GM12878 (cell line): ENCODE measurements around the gene PKD1L1. TPM values are rescaled to one million over a fixed set of nuclear protein-coding genes. Genes with fewer than 3 reads are reported as not detected.

ENCODE experiments used
- ATAC-seq: fragments of 200-7000 bp; cut with Tn5 transposase; 3 replicates; pipeline ENCODE4 v1.9.1; 2020; ENCODE audit warnings: mild to moderate bottlenecking, moderate library complexity
- BruUV-seq: library from RNA; stranded (reverse); fragments of 400-500 nt; replicated peaks from 2 replicates; lab custom pipeline; 2021; lab: Mats Ljungman, UMichigan
- CTCF ChIA-PET: fragments of 300-600 bp; sonication (Branson Sonifier 250); formaldehyde crosslinking; extraction: SDS; loops from one replicate; lab custom pipeline; 2021; ENCODE audit warnings: inconsistent platforms; lab: Yijun Ruan, JAX
- POLR2A ChIA-PET: fragments of 350-600 bp; formaldehyde crosslinking; extraction: SDS; loops from one replicate; lab custom pipeline; 2021; ENCODE audit warnings: inconsistent platforms; lab: Charles Lee
- RAD21 ChIA-PET: fragments of 300-600 bp; sonication (Branson Sonifier 250); formaldehyde crosslinking; loops from one replicate; lab custom pipeline; 2023; ENCODE audit warnings: antibody characterized with exemption; ENCODE audit not compliant: unreplicated experiment; lab: Charles Lee
- SMC1A ChIA-PET: fragments of 300-600 bp; sonication (Branson Sonifier 250); formaldehyde crosslinking; loops from one replicate; lab custom pipeline; 2023; ENCODE audit not compliant: unreplicated experiment, uncharacterized antibody; lab: Charles Lee
- DNase-seq: peaks from one replicate; pipeline ENCODE4 v3.0.0-alpha.2; 2011; ENCODE audit warnings: low read depth, low spot score
- FAIRE-seq: peaks from 3 replicates; lab custom pipeline; 2011; peaks lifted over from hg19 to GRCh38; lab: Jason Lieb, UNC
- H2AFZ ChIP-seq: 2 replicates; pipeline ENCODE4 v1.6.0; 2011; ENCODE audit warnings: low read depth, low read length, control low read depth; ENCODE audit not compliant: control insufficient read depth
- H3K27ac ChIP-seq: 2 replicates; pipeline ENCODE4 v1.5.1; 2011; ENCODE audit warnings: control low read depth; ENCODE audit not compliant: control insufficient read depth, insufficient read depth
- H3K27me3 ChIP-seq, 2 experiments: replicated peaks in 1 of 2; 2 replicates each; pipeline versions ENCODE4 v1.6.0 to v1.6.1; 2011; ENCODE audit warnings: low read length in 1 of 2; ENCODE audit not compliant: control insufficient read depth in 2 of 2, insufficient read depth in 2 of 2
- H3K36me3 ChIP-seq, 2 experiments: 2 replicates each; pipeline ENCODE4 v1.5.1; 2011; ENCODE audit warnings: low read length in 1 of 2; ENCODE audit not compliant: control insufficient read depth in 2 of 2, insufficient read depth in 2 of 2
- H3K4me1 ChIP-seq: 2 replicates; pipeline ENCODE4 v1.6.1; 2011; ENCODE audit warnings: mild to moderate bottlenecking, low read length, moderate library complexity, mixed read lengths; ENCODE audit not compliant: control insufficient read depth, insufficient read depth
- H3K4me2 ChIP-seq: 2 replicates; pipeline ENCODE4 v1.6.0; 2011; ENCODE audit warnings: control low read depth; ENCODE audit not compliant: control insufficient read depth, insufficient read depth
- H3K4me3 ChIP-seq: fragments of 200-600 bp; sonication (generic); 2 replicates; pipeline ENCODE4 v1.5.1; 2016
- H3K79me2 ChIP-seq: 2 replicates; pipeline ENCODE4 v1.6.0; 2011; ENCODE audit warnings: low read length; ENCODE audit not compliant: control insufficient read depth, insufficient read depth
- H3K9ac ChIP-seq: 2 replicates; pipeline ENCODE4 v1.8.0; 2011; ENCODE audit warnings: low read length, control low read depth, mixed read lengths; ENCODE audit not compliant: control insufficient read depth, insufficient read depth
- H3K9me3 ChIP-seq: replicated peaks from 3 replicates; pipeline ENCODE4 v1.5.1; 2011; ENCODE audit warnings: mild to moderate bottlenecking, low read length; ENCODE audit not compliant: control insufficient read depth, insufficient read depth
- H4K20me1 ChIP-seq: 2 replicates; pipeline ENCODE4 v1.6.0; 2011; ENCODE audit not compliant: control insufficient read depth, insufficient read depth
- KDM1A ChIP-seq: fragments of 200-600 bp; sonication (generic); IDR thresholded peaks from 2 replicates; pipeline ENCODE4 v1.6.1; 2016; ENCODE audit warnings: borderline replicate concordance
- MAX ChIP-seq: IDR thresholded peaks from 2 replicates; pipeline ENCODE4 v1.6.1; 2012; ENCODE audit warnings: low read depth, low read length, improper control_type of control experiment
- MLLT1 ChIP-seq: fragments of 450-650 bp; IDR thresholded peaks from 2 replicates; pipeline ENCODE4 v1.6.1; 2016; ENCODE audit warnings: mild to moderate bottlenecking
- PML ChIP-seq: IDR thresholded peaks from 2 replicates; pipeline ENCODE4 v1.6.1; 2012; ENCODE audit warnings: low read length, inconsistent platforms
- POLR2A ChIP-seq: IDR thresholded peaks from 2 replicates; pipeline ENCODE4 v1.6.1; 2011; ENCODE audit warnings: low read depth, mild to moderate bottlenecking, low read length
- RCOR1 ChIP-seq: conservative IDR thresholded peaks from 2 replicates; pipeline ENCODE4 v1.6.1; 2012; ENCODE audit warnings: low read depth, low read length, improper control_type of control experiment
- SIX5 ChIP-seq: IDR thresholded peaks from 2 replicates; pipeline ENCODE4 v1.6.1; 2011; ENCODE audit warnings: mild to moderate bottlenecking, low read depth, low read length, moderate library complexity; ENCODE audit not compliant: severe bottlenecking
- SREBF2 ChIP-seq: IDR thresholded peaks from 2 replicates; pipeline ENCODE4 v1.6.1; 2012; ENCODE audit warnings: mild to moderate bottlenecking, low read length
- ZNF207 ChIP-seq: fragments of 450-650 bp; IDR thresholded peaks from 2 replicates; pipeline ENCODE4 v1.6.1; 2014; ENCODE audit warnings: antibody characterized with exemption, mild to moderate bottlenecking, borderline replicate concordance
- WGBS: methylation state at CpG from one replicate; pipeline ENCODE4 v1.1.6; 2016; ENCODE audit warnings: low lambda C conversion rate; ENCODE audit not compliant: insufficient replicate concordance, insufficient coverage; ENCODE audit errors: missing lambda C conversion rate; 5-methylcytosine and 5-hydroxymethylcytosine counted together
- in situ Hi-C: fragments of 300-500 bp; cut with MboI; formaldehyde crosslinking; loops from 9 replicates; pipeline ENCODE4 v1.14.3; 2018; ENCODE audit warnings: mixed read lengths
- intact Hi-C: fragments of 100-400 bp; cut with micrococcal nuclease; formaldehyde crosslinking; loops from one replicate; pipeline ENCODE4 v1.14.2; 2022; ENCODE audit not compliant: unreplicated experiment
- polyA plus RNA-seq, 11 experiments: library from polyadenylated mRNA; depleted of rRNA in 4 of 11; unstranded in 6 of 11; stranded (reverse) in 5 of 11; fragments of >200 nt; fragmentation: Nextera tagmentation in 4 of 11; fragmentation: Illumina TruSeq in 1 of 11; extraction: Ambion mirVana in 4 of 11; extraction: Trizol in 1 of 11; gene quantifications; 1 replicate in 1 of 11; 2 replicates in 10 of 11; pipeline versions ENCODE4 v1.2.1 to v1.2.3, GENCODE V29; 2011 to 2016; ENCODE audit warnings: inconsistent platforms in 2 of 11, missing spikeins in 2 of 11, low read depth in 1 of 11
- total RNA-seq, 4 experiments: library from RNA; depleted of rRNA in 3 of 4; stranded (reverse); fragments of >200 nt in 3 of 4; fragmentation: Illumina TruSeq in 1 of 4; extraction: Trizol in 1 of 4; gene quantifications; 2 replicates each; pipeline versions ENCODE4 v1.2.1 to v1.2.3, GENCODE V29; 2013 to 2021

The PKD1L1 gene
- total and polyA plus RNA-seq, 10 of the 15 experiments (the other 5 are each of a cell fraction or from before 2014, with no cell fraction given): under 0.01 to 0.05 (median 0.02) TPM; not detected in 3

- TF ChIP-seq MLLT1: no peak
- TF ChIP-seq RCOR1: no peak
- no peak for TF ChIP-seq ZNF207
- no peak for TF ChIP-seq PML
- TF ChIP-seq POLR2A: no peak
- TF ChIP-seq MAX: no peak
- TF ChIP-seq KDM1A: no peak
- TF ChIP-seq SREBF2: no peak
- no peak for TF ChIP-seq SIX5
These were observed 6.1 kb downstream of the PKD1L1 start (continued) for GRCh38 chr7:47942132-47942531.

GRCh38 chr7:47941136-47941844 is 7.0 kb downstream of the PKD1L1 start:
- H3K4me3 ChIP-seq: no peak overlapping the region
- CTCF ChIA-PET: interaction anchor here (1.2 to 1.8 kb wide), 3 partner anchors 27 to 51 kb away, joined by 4 to 5 read pairs (median 4); no protein-coding TSS in a partner anchor
- H3K27me3 ChIP-seq: no peaks in the 10 kb centered on the region; a peak in 2 of 4 replicates
- no peak overlapping the region for H3K9ac ChIP-seq
- H4K20me1 ChIP-seq: no peaks in the 10 kb centered on the region
- BruUV-seq: no TSS peak
- no peak overlapping the region for H2AFZ ChIP-seq
- SMC1A ChIA-PET: no interaction called here
- intact Hi-C loops: no loop called here
- in situ Hi-C loops: loop anchor here (5.0 to 25.0 kb wide), 2 partner anchors 171 to 1821 kb away; partner anchors contain the start of gene VWC2
- no peak for FAIRE-seq
- DNase-seq: no peak
- H3K79me2 ChIP-seq: no peaks in the 10 kb centered on the region
- no peak overlapping the region for H3K4me2 ChIP-seq
- no peak for ATAC-seq
- POLR2A ChIA-PET: no interaction called here
- peaks cover 26% of the 10 kb centered on the region for H3K4me1 ChIP-seq
- no peak for TF ChIP-seq SIX5
- no peaks in the 10 kb centered on the region for H3K36me3 ChIP-seq
- 69% methylated on average over 9 of the region's 9 CpGs for WGBS
- no peak overlapping the region for H3K27ac ChIP-seq
- no peaks in the 10 kb centered on the region for H3K9me3 ChIP-seq
- RAD21 ChIA-PET: no interaction called here
